Esophagus muscularis mucosa (tissue), 3 donors: Measurements from ENCODE around the gene MYO1D.

Experiments
- CTCF ChIP-seq, 3 experiments: fragments of 200-600 bp in 2 of 3; fragments of 450-650 bp in 1 of 3; sonication (generic) in 2 of 3; IDR thresholded peaks; one replicate each; pipeline ENCODE4 v1.5.1; 2017 to 2019; ENCODE audit warnings: antibody characterized with exemption in 3 of 3, mild to moderate bottlenecking in 2 of 3, moderate library complexity in 1 of 3
- POLR2A ChIP-seq: fragments of 450-650 bp; IDR thresholded peaks from one replicate; pipeline ENCODE4 v1.6.1; 2017; ENCODE audit warnings: antibody characterized with exemption, moderate library complexity, mild to moderate bottlenecking, low read depth

- TF ChIP-seq CTCF (IDR thresholded peaks at IDR 0.05): no peak
- TF ChIP-seq POLR2A: no peak
These were observed 41.6 kb downstream of the MYO1D start for GRCh38 chr17:32835291-32835761.
